Measurements from ENCODE around the gene HES5.

HES5 gene

GRCh38 chr1:2532485-2533160 lies 2.6 kb upstream of the HES5 start:
- Histone ChIP-seq H3K9me3 (no peaks in the 10 kb centered on the region), H3K27me3 (peaks cover 99% of the 10 kb centered on the region), H3K27ac (no peak overlapping the region), H3K36me3 (no peaks in the 10 kb centered on the region), H3K4me1 (ENCODE audit: control insufficient read depth in 1 of 2, insufficient read depth in 1 of 2, low read depth in 1 of 2, low read length in 1 of 2) (peaks cover 0 to 10% of the 10 kb centered on the region in 2 experiments), H3K4me3 (ENCODE audit: low read depth in 1 of 2, low read length in 1 of 2) (no peak overlapping the region)
- TF ChIP-seq, protein P1, sequence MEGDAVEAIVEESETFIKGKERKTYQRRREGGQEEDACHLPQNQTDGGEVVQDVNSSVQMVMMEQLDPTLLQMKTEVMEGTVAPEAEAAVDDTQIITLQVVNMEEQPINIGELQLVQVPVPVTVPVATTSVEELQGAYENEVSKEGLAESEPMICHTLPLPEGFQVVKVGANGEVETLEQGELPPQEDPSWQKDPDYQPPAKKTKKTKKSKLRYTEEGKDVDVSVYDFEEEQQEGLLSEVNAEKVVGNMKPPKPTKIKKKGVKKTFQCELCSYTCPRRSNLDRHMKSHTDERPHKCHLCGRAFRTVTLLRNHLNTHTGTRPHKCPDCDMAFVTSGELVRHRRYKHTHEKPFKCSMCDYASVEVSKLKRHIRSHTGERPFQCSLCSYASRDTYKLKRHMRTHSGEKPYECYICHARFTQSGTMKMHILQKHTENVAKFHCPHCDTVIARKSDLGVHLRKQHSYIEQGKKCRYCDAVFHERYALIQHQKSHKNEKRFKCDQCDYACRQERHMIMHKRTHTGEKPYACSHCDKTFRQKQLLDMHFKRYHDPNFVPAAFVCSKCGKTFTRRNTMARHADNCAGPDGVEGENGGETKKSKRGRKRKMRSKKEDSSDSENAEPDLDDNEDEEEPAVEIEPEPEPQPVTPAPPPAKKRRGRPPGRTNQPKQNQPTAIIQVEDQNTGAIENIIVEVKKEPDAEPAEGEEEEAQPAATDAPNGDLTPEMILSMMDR (IDR thresholded peaks at IDR 0.05) = no peak

GRCh38 chr1:2530513-2531361 lies 674 bp upstream of the HES5 start:
- H3K36me3 ChIP-seq = no peaks in the 10 kb centered on the region
- TF ChIP-seq, protein P1 (IDR thresholded peaks at IDR 0.05) = no peak
- no peaks in the 10 kb centered on the region for H3K9me3 ChIP-seq
- peaks cover 91% of the 10 kb centered on the region for H3K27me3 ChIP-seq
- H3K4me3 ChIP-seq (ENCODE audit: low read depth in 1 of 2, low read length in 1 of 2) = no peak overlapping the region
- H3K27ac ChIP-seq = no peak overlapping the region
- peaks cover 7 to 22% of the 10 kb centered on the region in 2 experiments for H3K4me1 ChIP-seq (ENCODE audit: control insufficient read depth in 1 of 2, insufficient read depth in 1 of 2, low read depth in 1 of 2, low read length in 1 of 2)

- Histone ChIP-seq H3K4me1 (ENCODE audit: control insufficient read depth in 1 of 2, insufficient read depth in 1 of 2, low read depth in 1 of 2, low read length in 1 of 2) (peaks cover 22 to 34% of the 10 kb centered on the region in 2 experiments), H3K27ac (no peak overlapping the region), H3K4me3 (ENCODE audit: low read depth in 1 of 2, low read length in 1 of 2) (no peak overlapping the region), H3K9me3 (no peaks in the 10 kb centered on the region), H3K36me3 (no peaks in the 10 kb centered on the region), H3K27me3 (peaks cover 75% of the 10 kb centered on the region)
- TF ChIP-seq, protein P1 (IDR thresholded peaks at IDR 0.05) = no peak
Measured at GRCh38 chr1:2528966-2529783, 888 bp downstream of the HES5 start.

DNA sequence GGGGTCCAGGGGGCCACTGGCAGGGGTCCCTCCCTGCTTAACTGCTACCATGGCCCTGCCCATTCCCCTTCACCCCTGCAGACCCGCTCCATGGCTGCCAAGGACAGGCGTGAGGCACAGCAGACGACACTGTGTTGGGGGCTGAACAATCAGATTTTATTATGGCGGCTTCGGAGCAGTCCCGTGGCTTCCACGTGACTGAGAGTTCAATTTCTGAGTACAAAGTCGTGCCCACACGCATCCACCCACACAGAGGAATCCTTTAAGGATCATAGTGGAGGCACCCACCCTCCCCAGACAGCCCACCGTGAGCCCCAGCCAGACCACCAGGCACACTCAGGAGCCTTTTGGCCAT lies 1.5 kb downstream of the HES5 start:
- H3K36me3 ChIP-seq = no peaks in the 10 kb centered on the region
- peaks cover 70% of the 10 kb centered on the region for H3K27me3 ChIP-seq
- no peak overlapping the region for H3K4me3 ChIP-seq (ENCODE audit: low read depth in 1 of 2, low read length in 1 of 2)
- H3K27ac ChIP-seq = no peak overlapping the region
- H3K4me1 ChIP-seq (ENCODE audit: control insufficient read depth in 1 of 2, insufficient read depth in 1 of 2, low read depth in 1 of 2, low read length in 1 of 2) = peaks cover 26 to 34% of the 10 kb centered on the region in 2 experiments
- H3K9me3 ChIP-seq = no peaks in the 10 kb centered on the region
- TF ChIP-seq, protein P1 (IDR thresholded peaks at IDR 0.05) = no peak

GRCh38 chr1:2528016-2528415 lies 2.0 kb downstream of the HES5 start:
- H3K27ac ChIP-seq = no peak overlapping the region
- TF ChIP-seq, protein P1 (IDR thresholded peaks at IDR 0.05) = no peak
- H3K36me3 ChIP-seq = no peaks in the 10 kb centered on the region
- H3K4me3 ChIP-seq (ENCODE audit: low read depth in 1 of 2, low read length in 1 of 2) = no peak overlapping the region
- H3K9me3 ChIP-seq = no peaks in the 10 kb centered on the region
- H3K27me3 ChIP-seq = peaks cover 64% of the 10 kb centered on the region
- H3K4me1 ChIP-seq (ENCODE audit: control insufficient read depth in 1 of 2, insufficient read depth in 1 of 2, low read depth in 1 of 2, low read length in 1 of 2) = peaks cover 26 to 34% of the 10 kb centered on the region in 2 experiments

Measured in neutrophil (primary cell).